BLaER1 (cell line): ENCODE results near the gene PSTPIP2.

ENCODE experiments used
- H3K27ac ChIP-seq: shearing (Covaris generic); formaldehyde crosslinking; 2 replicates; pipeline ENCODE4 v1.8.1; 2022
- H3K27me3 ChIP-seq: shearing (Covaris generic); formaldehyde crosslinking; 2 replicates; pipeline ENCODE4 v1.8.1; 2022
- H3K36me3 ChIP-seq: shearing (Covaris generic); formaldehyde crosslinking; 2 replicates; pipeline ENCODE4 v1.8.1; 2022
- H3K4me1 ChIP-seq: shearing (Covaris generic); formaldehyde crosslinking; 2 replicates; pipeline ENCODE4 v1.8.1; 2022
- H3K4me2 ChIP-seq: shearing (Covaris generic); formaldehyde crosslinking; 2 replicates; pipeline ENCODE4 v1.8.1; 2022
- H3K4me3 ChIP-seq: shearing (Covaris generic); formaldehyde crosslinking; 2 replicates; pipeline ENCODE4 v1.8.1; 2022
- H3K9ac ChIP-seq: shearing (Covaris generic); formaldehyde crosslinking; 2 replicates; pipeline ENCODE4 v1.8.1; 2022
- H3K9me3 ChIP-seq: shearing (Covaris generic); formaldehyde crosslinking; 2 replicates; pipeline ENCODE4 v1.8.1; 2022
- H4K20me1 ChIP-seq: shearing (Covaris generic); formaldehyde crosslinking; 2 replicates; pipeline ENCODE4 v1.8.1; 2022
- Cebpa-rat ChIP-seq: shearing (Covaris generic); IDR thresholded peaks from 2 replicates; pipeline ENCODE4 v1.8.1; 2022

The PSTPIP2 gene, protein sequence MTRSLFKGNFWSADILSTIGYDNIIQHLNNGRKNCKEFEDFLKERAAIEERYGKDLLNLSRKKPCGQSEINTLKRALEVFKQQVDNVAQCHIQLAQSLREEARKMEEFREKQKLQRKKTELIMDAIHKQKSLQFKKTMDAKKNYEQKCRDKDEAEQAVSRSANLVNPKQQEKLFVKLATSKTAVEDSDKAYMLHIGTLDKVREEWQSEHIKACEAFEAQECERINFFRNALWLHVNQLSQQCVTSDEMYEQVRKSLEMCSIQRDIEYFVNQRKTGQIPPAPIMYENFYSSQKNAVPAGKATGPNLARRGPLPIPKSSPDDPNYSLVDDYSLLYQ

DNA sequence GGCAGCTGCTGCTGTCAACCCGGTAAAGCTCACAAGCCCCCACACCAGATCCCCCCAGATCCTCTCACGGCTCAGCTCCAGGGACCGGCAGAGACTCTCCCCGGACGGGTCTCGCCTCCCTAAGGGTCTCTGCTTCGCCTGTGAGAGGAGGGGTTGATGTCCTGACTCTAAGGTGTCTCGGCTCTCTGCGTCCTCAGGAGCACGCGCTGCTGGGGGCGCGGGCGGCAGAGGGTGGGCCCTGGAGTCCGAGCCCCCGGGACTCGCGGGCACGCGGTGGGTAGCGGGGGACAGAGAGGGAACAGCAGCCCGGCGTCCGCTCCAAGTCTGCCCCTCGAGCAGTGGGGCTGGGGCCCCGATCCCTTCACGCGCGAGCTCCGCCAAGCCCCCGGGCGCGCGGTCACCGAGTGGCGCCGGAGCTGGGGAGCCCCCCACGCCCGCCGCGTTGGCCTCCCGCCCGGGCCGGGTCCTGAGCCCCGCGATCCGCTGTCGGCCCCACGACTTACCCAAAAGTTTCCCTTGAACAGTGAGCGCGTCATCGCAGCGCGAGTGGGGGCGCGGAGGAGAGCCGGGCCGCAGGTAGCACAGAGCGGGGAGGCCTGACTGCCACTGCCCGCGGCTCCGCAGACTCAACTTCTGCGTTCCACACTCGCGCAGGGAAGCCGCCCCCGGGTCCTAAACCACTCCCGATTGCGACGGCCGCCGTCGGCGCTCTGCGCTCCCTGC lies at the start of gene PSTPIP2:
PSTPIP2 (minus strand) TSS at position 608 of the 723 bp plus-strand sequence; CDS start at position 536, 72 bp downstream.
- Histone ChIP-seq H3K9ac (peak within 1 kb of the TSS; percentile 65), H3K4me1 (peaks cover 17% of the 10 kb centered on the region; the same call in 1 of the 2 replicates), H3K36me3 (0 out of 2 replicates have a peak, but pooled peaks cover 9% of the 10 kb centered on the region), H3K4me2 (peak within 1 kb of the TSS; percentile 83), H3K4me3 (peak within 1 kb of the TSS; percentile 67), H3K27me3 (peaks cover 36% of the 10 kb centered on the region), H3K9me3 (no peaks in the 10 kb centered on the region), H4K20me1 (peaks cover 37% of the 10 kb centered on the region), H3K27ac (no peak within 1 kb of the TSS)
- no peak for TF ChIP-seq Cebpa-rat

DNA sequence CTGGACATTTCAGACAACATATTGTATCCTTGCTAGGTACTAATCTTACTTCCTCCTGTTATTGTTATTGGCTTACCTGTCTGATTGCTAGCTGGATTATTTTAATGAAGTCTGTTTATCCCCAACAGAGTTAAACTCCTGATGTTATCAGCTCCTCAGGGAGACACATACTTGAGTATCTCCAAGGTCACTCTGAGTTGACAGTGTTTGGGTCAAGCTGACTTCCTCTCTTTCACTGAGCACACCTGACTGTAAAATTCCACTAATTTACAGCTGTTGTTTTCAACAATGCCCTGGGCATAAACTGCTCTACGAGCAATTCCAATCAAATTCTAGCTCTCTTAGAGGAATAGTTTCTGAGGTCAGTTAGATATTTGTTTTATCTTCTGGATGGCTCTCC lies 41.7 kb upstream of the PSTPIP2 start:
- H3K27me3 ChIP-seq = no peaks in the 10 kb centered on the region
- H3K27ac ChIP-seq = no peak overlapping the region
- peaks cover 13% of the 10 kb centered on the region for H3K9me3 ChIP-seq
- TF ChIP-seq Cebpa-rat = no peak
- H3K4me1 ChIP-seq = peaks cover 8% of the 10 kb centered on the region; the same call in 1 of the 2 replicates
- H4K20me1 ChIP-seq = 0 out of 2 replicates have a peak, but pooled peaks cover 7% of the 10 kb centered on the region
- H3K4me3 ChIP-seq = no peak overlapping the region
- no peak overlapping the region for H3K9ac ChIP-seq
- H3K36me3 ChIP-seq = peaks cover 83% of the 10 kb centered on the region
- H3K4me2 ChIP-seq = no peak overlapping the region

DNA sequence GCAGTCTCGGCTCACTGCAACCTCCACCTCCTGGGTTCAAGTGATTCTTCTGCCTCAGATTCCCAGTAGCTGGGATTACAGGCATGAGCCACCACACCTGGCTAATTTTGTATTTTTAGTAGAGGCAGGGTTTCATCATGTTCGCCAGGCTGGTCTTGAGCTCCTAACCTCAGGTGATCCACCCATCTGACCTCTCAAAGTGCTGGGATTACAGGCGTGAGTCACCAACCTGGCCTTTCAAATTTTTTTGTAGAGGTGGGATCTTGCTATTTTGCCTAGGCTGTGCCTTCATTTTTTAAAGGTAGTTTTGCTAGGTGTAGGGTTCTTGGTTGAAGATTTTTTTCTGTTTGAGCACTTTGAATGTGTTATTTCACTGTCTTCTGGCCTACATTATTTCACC lies 38.3 kb upstream of the PSTPIP2 start:
- peaks cover 83% of the 10 kb centered on the region for H3K36me3 ChIP-seq
- no peak overlapping the region for H3K9ac ChIP-seq
- no peak for TF ChIP-seq Cebpa-rat
- no peak overlapping the region for H3K27ac ChIP-seq
- 0 out of 2 replicates have a peak, but pooled peaks cover 7% of the 10 kb centered on the region for H4K20me1 ChIP-seq
- H3K27me3 ChIP-seq = no peaks in the 10 kb centered on the region
- H3K4me1 ChIP-seq = peaks cover 33% of the 10 kb centered on the region
- H3K4me2 ChIP-seq = no peak overlapping the region
- H3K4me3 ChIP-seq = no peak overlapping the region
- H3K9me3 ChIP-seq = peaks cover 13% of the 10 kb centered on the region

DNA sequence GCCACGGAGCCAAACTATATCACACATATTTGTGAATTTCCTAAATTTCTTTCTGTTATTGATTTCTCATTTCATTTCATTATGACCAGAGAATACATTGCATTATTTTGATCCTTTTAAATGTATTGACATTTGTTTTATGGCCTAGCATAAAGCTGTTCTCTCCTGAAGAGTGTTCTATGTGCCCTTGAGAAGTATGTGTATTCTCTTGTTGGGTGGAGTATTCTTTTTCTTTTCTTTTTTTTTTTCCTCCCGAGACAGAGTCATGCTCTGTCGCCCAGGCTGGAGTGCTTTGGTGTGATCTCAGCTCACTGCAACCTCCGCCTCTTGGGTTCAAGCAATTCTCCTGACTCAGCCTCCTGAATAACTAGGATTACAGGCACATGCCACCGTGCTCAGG lies 37.3 kb upstream of the PSTPIP2 start:
- peaks cover 37% of the 10 kb centered on the region for H3K4me1 ChIP-seq
- peaks cover 13% of the 10 kb centered on the region for H3K9me3 ChIP-seq
- TF ChIP-seq Cebpa-rat = no peak
- peaks cover 73% of the 10 kb centered on the region for H3K36me3 ChIP-seq
- H3K27ac ChIP-seq = no peak overlapping the region
- H3K27me3 ChIP-seq = no peaks in the 10 kb centered on the region
- H3K4me3 ChIP-seq = no peak overlapping the region
- no peak overlapping the region for H3K9ac ChIP-seq
- no peak overlapping the region for H3K4me2 ChIP-seq
- H4K20me1 ChIP-seq = 0 out of 2 replicates have a peak, but pooled peaks cover 4% of the 10 kb centered on the region

DNA sequence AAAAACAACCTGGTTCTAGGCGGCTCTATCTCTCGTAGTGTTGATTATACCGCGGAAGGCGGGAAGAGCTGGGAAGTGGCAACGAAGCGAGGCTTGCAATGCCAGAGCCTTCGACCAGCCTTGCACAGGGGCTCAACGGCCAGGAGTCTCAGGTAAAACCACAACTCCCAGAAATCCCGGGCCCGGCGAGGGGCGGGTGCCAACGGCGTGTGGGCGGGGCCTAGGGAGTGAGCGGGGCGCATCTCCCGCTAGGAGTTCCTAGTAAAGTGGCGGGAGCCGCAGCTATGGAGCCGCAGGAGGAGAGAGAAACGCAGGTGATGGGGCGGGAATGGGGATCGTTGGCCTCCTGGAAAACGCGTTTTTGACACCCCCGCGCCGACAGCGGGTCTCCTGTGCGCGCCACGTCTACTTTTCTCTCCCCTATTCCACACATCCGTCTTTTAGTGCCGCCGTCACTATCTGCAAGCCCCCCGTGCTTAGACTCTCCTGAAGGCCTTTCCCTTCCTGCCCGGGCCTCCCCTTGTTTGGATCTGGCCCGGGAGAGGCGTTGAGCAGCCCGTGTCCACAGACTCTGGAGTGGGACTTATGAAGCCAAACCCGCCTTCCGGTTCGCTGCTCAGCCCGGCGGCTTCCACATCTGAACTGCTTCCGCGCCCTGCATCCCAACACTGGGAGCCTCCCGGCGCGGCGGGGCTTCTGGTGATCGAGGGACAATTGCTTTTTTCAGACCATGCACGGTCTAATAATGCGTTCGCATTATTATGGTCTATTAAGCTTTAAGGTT lies 32.3 kb upstream of the PSTPIP2 start, which contains the start of gene HAUS1:
HAUS1 (plus strand) TSS at position 258 of the 784 bp plus-strand sequence; CDS start at position 285, 27 bp downstream.
- no peak for TF ChIP-seq Cebpa-rat
- peak within 1 kb of the TSS; percentile 88 for H3K27ac ChIP-seq
- H3K9ac ChIP-seq = peak within 1 kb of the TSS; percentile 87

DNA sequence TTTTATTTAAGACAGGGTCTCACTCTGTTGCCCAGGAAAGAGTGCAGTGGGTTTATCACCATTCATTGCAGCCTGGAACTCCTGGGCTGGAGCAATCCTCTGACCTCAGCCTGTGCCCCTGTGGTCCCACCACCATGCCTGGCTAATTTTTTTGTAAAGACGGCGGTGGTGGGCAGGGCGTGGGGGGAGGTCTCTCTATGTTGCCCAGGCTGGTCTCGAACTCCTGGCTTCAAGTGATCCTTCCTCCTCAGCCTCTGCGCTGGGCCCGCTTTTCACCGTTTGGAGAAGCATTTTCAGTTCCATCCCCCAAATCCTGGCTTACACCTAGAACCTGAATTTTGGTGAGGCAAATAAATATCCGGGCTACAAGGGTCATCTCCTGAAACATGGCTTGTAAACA lies 27.4 kb upstream of the PSTPIP2 start:
- peaks cover 29% of the 10 kb centered on the region for H4K20me1 ChIP-seq
- no peak for TF ChIP-seq Cebpa-rat
- peaks cover 15% of the 10 kb centered on the region for H3K36me3 ChIP-seq
- H3K4me2 ChIP-seq = no peak overlapping the region
- H3K4me1 ChIP-seq = peaks cover 34% of the 10 kb centered on the region
- no peak overlapping the region for H3K9ac ChIP-seq
- H3K27me3 ChIP-seq = no peaks in the 10 kb centered on the region
- H3K9me3 ChIP-seq = no peaks in the 10 kb centered on the region
- H3K4me3 ChIP-seq = no peak overlapping the region
- no peak overlapping the region for H3K27ac ChIP-seq

More for the DNA sequence above, 32.3 kb upstream of the PSTPIP2 start, which contains the start of gene HAUS1:
- H3K4me3 ChIP-seq = peak within 1 kb of the TSS; percentile 94
- peaks cover 43% of the 10 kb centered on the region for H3K4me1 ChIP-seq
- no peaks in the 10 kb centered on the region for H3K9me3 ChIP-seq
- no peaks in the 10 kb centered on the region for H3K27me3 ChIP-seq
- peaks cover 31% of the 10 kb centered on the region for H3K36me3 ChIP-seq
- peak within 1 kb of the TSS; percentile 84 for H3K4me2 ChIP-seq
- H4K20me1 ChIP-seq = no peaks in the 10 kb centered on the region

DNA sequence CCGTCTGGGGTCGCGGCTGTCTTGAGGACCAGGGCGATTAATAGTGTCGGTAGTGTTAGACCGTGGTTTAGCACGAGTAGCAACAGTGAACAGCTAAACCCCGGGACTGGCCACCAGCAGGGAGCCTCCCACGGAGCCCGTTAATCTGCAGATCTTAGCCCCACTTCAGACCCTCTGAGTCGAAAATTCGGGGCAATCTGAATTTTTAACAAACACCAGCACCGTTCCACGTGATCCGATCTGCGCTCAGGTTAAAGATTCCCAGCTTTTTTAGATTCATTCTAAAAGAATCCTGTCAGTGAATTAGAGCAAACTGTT lies 26.5 kb upstream of the PSTPIP2 start:
- Histone ChIP-seq H3K9ac (peak overlapping the region; percentile 92), H3K4me3 (peak overlapping the region; percentile 79), H4K20me1 (peaks cover 38% of the 10 kb centered on the region), H3K4me2 (peak overlapping the region; percentile 74), H3K27ac (peak overlapping the region; percentile 84), H3K36me3 (peaks cover 23% of the 10 kb centered on the region), H3K27me3 (no peaks in the 10 kb centered on the region), H3K4me1 (peaks cover 33% of the 10 kb centered on the region), H3K9me3 (no peaks in the 10 kb centered on the region)
- no peak for TF ChIP-seq Cebpa-rat

GRCh38 chr18:46097801-46098615 lies 25.9 kb upstream of the PSTPIP2 start, which contains the start of gene ATP5F1A:
Gene ATP5F1A (minus strand): TSS chr18:46098296. CDS start chr18:46098231, 65 bp downstream.
- no peak for TF ChIP-seq Cebpa-rat
- Histone ChIP-seq H3K36me3 (peaks cover 29% of the 10 kb centered on the region), H3K27me3 (no peaks in the 10 kb centered on the region), H3K4me3 (peak within 1 kb of the TSS; percentile 79), H3K4me1 (peaks cover 28% of the 10 kb centered on the region), H3K9me3 (no peaks in the 10 kb centered on the region), H3K4me2 (peak within 1 kb of the TSS; percentile 86), H3K9ac (peak within 1 kb of the TSS; percentile 92), H3K27ac (peak within 1 kb of the TSS; percentile 84), H4K20me1 (peaks cover 44% of the 10 kb centered on the region)

- H3K4me2 ChIP-seq = peak overlapping the region; percentile 86
- H3K4me3 ChIP-seq = peak overlapping the region; percentile 79
- peak overlapping the region; percentile 92 for H3K9ac ChIP-seq
- peaks cover 50% of the 10 kb centered on the region for H4K20me1 ChIP-seq
- H3K36me3 ChIP-seq = peaks cover 34% of the 10 kb centered on the region
- no peak for TF ChIP-seq Cebpa-rat
- peaks cover 28% of the 10 kb centered on the region for H3K4me1 ChIP-seq
- H3K9me3 ChIP-seq = no peaks in the 10 kb centered on the region
- H3K27ac ChIP-seq = peak overlapping the region; percentile 84
- H3K27me3 ChIP-seq = no peaks in the 10 kb centered on the region
Measured at GRCh38 chr18:46097431-46097800, 25.4 kb upstream of the PSTPIP2 start.
